A549 (cell line): ENCODE results near the gene PHACTR4. TPM values are rescaled to one million over a fixed set of nuclear protein-coding genes. Genes with fewer than 3 reads are reported as not detected.

ENCODE experiments used
- ATAC-seq, 2 experiments: fragments of 200-7000 bp in 1 of 2; fragments of >200 bp in 1 of 2; cut with Nextera tagmentation in 1 of 2; cut with Tn5 transposase in 1 of 2; 3 replicates each; pipeline versions ENCODE4 v1.8.0 to v1.9.1; 2018 to 2020; ENCODE audit warnings: mild to moderate bottlenecking in 1 of 2, moderate library complexity in 1 of 2
- CTCF ChIA-PET: fragments of 300-600 bp; sonication (Branson Sonifier 250); formaldehyde crosslinking; extraction: SDS; loops from one replicate; lab custom pipeline; 2021; ENCODE audit warnings: antibody characterized with exemption, inconsistent platforms; lab: Yijun Ruan, JAX
- POLR2A ChIA-PET: fragments of 350-600 bp; formaldehyde crosslinking; extraction: SDS; loops from one replicate; lab custom pipeline; 2021; ENCODE audit warnings: antibody characterized with exemption, inconsistent platforms; lab: Yijun Ruan, JAX
- DNase-seq, 2 experiments: peaks; one replicate each; pipeline versions ENCODE4 v3.0.0 to v3.0.0-alpha.2; 2011 to 2016; ENCODE audit warnings: low read depth in 1 of 2, low spot score in 1 of 2
- FAIRE-seq: peaks from 2 replicates; lab custom pipeline; 2011; peaks lifted over from hg19 to GRCh38; lab: Jason Lieb, UNC
- H3K27ac ChIP-seq, 2 experiments: fragments of >200 bp; sonication (Bioruptor Twin); formaldehyde crosslinking; 3 replicates each; pipeline ENCODE4 v1.5.1; 2016 to 2017
- H3K4me1 ChIP-seq: fragments of >200 bp; sonication (Bioruptor Twin); formaldehyde crosslinking; 3 replicates; pipeline ENCODE4 v1.6.1; 2016
- H3K4me2 ChIP-seq: fragments of >200 bp; sonication (Bioruptor Twin); formaldehyde crosslinking; 3 replicates; pipeline ENCODE4 v1.6.1; 2016
- H3K4me3 ChIP-seq: fragments of >200 bp; sonication (Bioruptor Twin); formaldehyde crosslinking; 3 replicates; pipeline ENCODE4 v1.5.1; 2016
- H3K9me3 ChIP-seq: fragments of >200 bp; sonication (Bioruptor Twin); formaldehyde crosslinking; 3 replicates; pipeline ENCODE4 v1.6.1; 2016
- BHLHE40 ChIP-seq: IDR thresholded peaks from 2 replicates; pipeline ENCODE4 v1.6.1; 2012; ENCODE audit warnings: low read depth, low read length, inconsistent platforms
- CEBPB ChIP-seq, 2 experiments: fragments of >200 bp in 1 of 2; sonication (Bioruptor Twin) in 1 of 2; formaldehyde crosslinking in 1 of 2; IDR thresholded peaks; 2 replicates each; pipeline ENCODE4 v1.6.1; 2012 to 2016
- CHD4 ChIP-seq: fragments of 200-600 bp; sonication (generic); IDR thresholded peaks from 2 replicates; pipeline ENCODE4 v1.6.1; 2016; ENCODE audit warnings: antibody characterized with exemption, mild to moderate bottlenecking, borderline replicate concordance
- E2F6 ChIP-seq: IDR thresholded peaks from 2 replicates; pipeline ENCODE4 v1.6.1; 2012; ENCODE audit warnings: low read depth, borderline replicate concordance
- ELK1 ChIP-seq: fragments of 150-350 bp; IDR thresholded peaks from 2 replicates; pipeline ENCODE4 v1.6.1; 2014; ENCODE audit warnings: low read depth, mild to moderate bottlenecking, low read length
- EP300 ChIP-seq, 2 experiments: fragments of >200 bp; sonication (Bioruptor Twin); formaldehyde crosslinking; IDR thresholded peaks; 2 replicates in 1 of 2; 3 replicates in 1 of 2; pipeline ENCODE4 v1.6.1; 2016 to 2017
- FOSB ChIP-seq: fragments of 250-450 bp; sonication (Bioruptor Pico); IDR thresholded peaks from 2 replicates; pipeline ENCODE4 v1.5.0; 2020; ENCODE audit warnings: mild to moderate bottlenecking, moderate library complexity
- HEYL ChIP-seq: fragments of 250-450 bp; sonication (Bioruptor Pico); IDR thresholded peaks from 2 replicates; pipeline ENCODE4 v1.8.0; 2021; ENCODE audit warnings: mild to moderate bottlenecking, moderate library complexity
- HOXA7 ChIP-seq: fragments of 250-450 bp; sonication (Bioruptor Pico); IDR thresholded peaks from 2 replicates; pipeline ENCODE4 v1.5.0; 2020; ENCODE audit warnings: mild to moderate bottlenecking, moderate library complexity
- JUN ChIP-seq, 2 experiments: fragments of >200 bp; sonication (Bioruptor Twin); formaldehyde crosslinking; IDR thresholded peaks; 2 replicates in 1 of 2; 3 replicates in 1 of 2; pipeline ENCODE4 v1.6.1; 2016 to 2017
- MAX ChIP-seq: IDR thresholded peaks from 2 replicates; pipeline ENCODE4 v1.6.1; 2012
- MYC ChIP-seq: IDR thresholded peaks from 2 replicates; pipeline ENCODE4 v1.6.1; 2012; ENCODE audit warnings: mild to moderate bottlenecking, inconsistent platforms, low read length, improper control_type of control experiment, borderline replicate concordance
- NFE2L2 ChIP-seq: fragments of 150-350 bp; conservative IDR thresholded peaks from 2 replicates; pipeline ENCODE4 v1.6.1; 2014; ENCODE audit warnings: low read length
- NPAS2 ChIP-seq: fragments of 250-450 bp; sonication (Bioruptor Pico); IDR thresholded peaks from 2 replicates; pipeline ENCODE4 v1.8.0; 2022; ENCODE audit warnings: mild to moderate bottlenecking, moderate library complexity, borderline replicate concordance
- NR3C1 ChIP-seq: fragments of >200 bp; sonication (Bioruptor Twin); formaldehyde crosslinking; IDR thresholded peaks from 3 replicates; pipeline ENCODE4 v1.6.1; 2017
- PBX3 ChIP-seq: IDR thresholded peaks from 2 replicates; pipeline ENCODE4 v1.6.1; 2012
- PHF8 ChIP-seq: fragments of 200-600 bp; sonication (generic); IDR thresholded peaks from 2 replicates; pipeline ENCODE4 v1.6.1; 2016; ENCODE audit warnings: low read depth, mild to moderate bottlenecking, antibody characterized with exemption, moderate library complexity, borderline replicate concordance
- POLR2AphosphoS2 ChIP-seq: conservative IDR thresholded peaks from 2 replicates; pipeline ENCODE4 v1.6.1; 2012; ENCODE audit warnings: low read length, improper control_type of control experiment, inconsistent platforms
- RAD21 ChIP-seq, 2 experiments: fragments of >200 bp in 1 of 2; sonication (Bioruptor Twin) in 1 of 2; formaldehyde crosslinking in 1 of 2; IDR thresholded peaks in 1 of 2; conservative IDR thresholded peaks in 1 of 2; 2 replicates in 1 of 2; 3 replicates in 1 of 2; pipeline ENCODE4 v1.6.1; 2012 to 2018; ENCODE audit warnings: inconsistent platforms in 1 of 2
- RARB ChIP-seq: fragments of 250-450 bp; sonication (Bioruptor Pico); IDR thresholded peaks from 2 replicates; pipeline ENCODE4 v1.8.0; 2021; ENCODE audit warnings: mild to moderate bottlenecking, moderate library complexity
- REST ChIP-seq: fragments of 200-600 bp; sonication (generic); IDR thresholded peaks from 2 replicates; pipeline ENCODE4 v1.6.1; 2016; ENCODE audit warnings: antibody characterized with exemption, mild to moderate bottlenecking, moderate library complexity
- RNF2 ChIP-seq: fragments of 200-600 bp; sonication (generic); IDR thresholded peaks from 2 replicates; pipeline ENCODE4 v1.6.1; 2016; ENCODE audit warnings: low read depth, mild to moderate bottlenecking, antibody characterized with exemption, moderate library complexity, borderline replicate concordance
- SMC3 ChIP-seq: fragments of >200 bp; sonication (Bioruptor Twin); formaldehyde crosslinking; IDR thresholded peaks from 3 replicates; pipeline ENCODE4 v1.6.1; 2018; ENCODE audit warnings: inconsistent platforms
- TP53 ChIP-seq: fragments of 250-450 bp; sonication (Bioruptor Pico); IDR thresholded peaks from 2 replicates; pipeline ENCODE4 v1.5.0; 2021; ENCODE audit warnings: mild to moderate bottlenecking, moderate library complexity
- ZC3H11A ChIP-seq: fragments of 450-650 bp; IDR thresholded peaks from 2 replicates; pipeline ENCODE4 v1.6.1; 2014; ENCODE audit warnings: antibody characterized with exemption, mild to moderate bottlenecking
- ZFP36 ChIP-seq: fragments of 450-650 bp; IDR thresholded peaks from 2 replicates; pipeline ENCODE4 v1.6.1; 2014; ENCODE audit warnings: borderline replicate concordance; ENCODE audit not compliant: partially characterized antibody
- ZNF302 ChIP-seq: fragments of 250-450 bp; sonication (Bioruptor Pico); IDR thresholded peaks from 2 replicates; pipeline ENCODE4 v1.9.0; 2021; ENCODE audit warnings: inconsistent platforms, mild to moderate bottlenecking, moderate library complexity
- WGBS: methylation state at CpG from one replicate; pipeline ENCODE4 v1.1.6; 2017; ENCODE audit errors: missing lambda C conversion rate; 5-methylcytosine and 5-hydroxymethylcytosine counted together
- polyA plus RNA-seq, 4 experiments: library from polyadenylated mRNA; depleted of rRNA in 3 of 4; stranded (reverse); fragments of >200 nt; fragmentation: RNase III in 1 of 4; extraction: RNeasy Plus Mini Kit Qiagen cat#74134 plus additional on column Dnase treatment in 1 of 4; gene quantifications; 2 replicates in 3 of 4; 3 replicates in 1 of 4; pipeline ENCODE4 v1.2.3, GENCODE V29; 2011 to 2017
- TF ChIP-seq, protein P1 (sequence below): fragments of 250-450 bp; sonication (Bioruptor Pico); IDR thresholded peaks from 2 replicates; pipeline ENCODE4 v1.5.0; 2021; ENCODE audit warnings: mild to moderate bottlenecking, moderate library complexity, borderline replicate concordance

Gene PHACTR4
- polyA plus RNA-seq, 2 of the 4 experiments (the other 2 are of a cell fraction): 17.4 to 25.0 TPM

DNA sequence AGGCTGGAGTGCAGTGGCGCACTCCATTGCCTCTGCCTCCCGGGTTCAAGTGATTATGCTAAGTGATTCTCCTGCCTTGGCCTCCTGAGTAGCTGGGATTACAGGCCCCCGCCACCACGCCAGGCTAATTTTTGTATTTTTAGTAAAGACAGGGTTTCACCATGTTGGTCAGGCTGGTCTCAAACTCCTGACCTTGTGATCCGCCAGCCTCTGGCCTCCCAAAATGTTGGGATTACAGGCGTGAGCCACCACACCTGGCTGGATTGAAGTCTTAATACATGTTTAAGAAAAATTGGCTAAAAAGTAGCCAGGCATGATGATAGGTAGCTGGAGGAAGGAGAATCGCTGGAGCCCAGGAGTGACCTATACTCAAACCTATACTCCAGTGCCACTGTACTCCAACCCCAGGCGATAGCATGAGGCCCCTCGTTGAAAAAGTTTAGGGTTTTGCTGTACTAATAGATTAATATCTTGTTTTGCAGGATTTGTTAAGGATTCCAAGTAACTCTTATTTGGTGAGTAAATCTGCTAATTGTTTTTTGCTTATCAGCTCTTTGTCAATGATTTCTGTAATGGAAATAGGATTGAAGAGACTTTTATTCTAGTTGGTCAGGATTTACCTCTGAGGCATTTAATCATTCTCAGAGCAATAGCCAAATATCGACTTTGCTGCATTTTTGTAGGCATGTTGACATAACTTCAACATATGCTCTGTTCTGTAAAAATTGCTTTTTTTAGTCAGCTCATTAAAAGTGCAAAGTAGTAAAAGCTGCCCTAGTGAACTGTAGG is 138.3 kb downstream of the PHACTR4 start:
- 3% methylated on average over 10 of the region's 10 CpGs for WGBS
- POLR2A ChIA-PET: interaction anchor here (0.6 to 0.7 kb wide), 3 partner anchors 82 to 119 kb away, joined by 3 to 9 read pairs (median 5); no protein-coding TSS in a partner anchor
- Histone ChIP-seq H3K27ac (peak overlapping the region; percentile 94 to 99), H3K9me3 (no peaks in the 10 kb centered on the region), H3K4me3 (peak overlapping the region; percentile 99), H3K4me1 (peaks cover 37% of the 10 kb centered on the region), H3K4me2 (peak overlapping the region; percentile 97)
- DNase-seq: no peak
- no peak for ATAC-seq
- FAIRE-seq: no peak
- TF ChIP-seq HEYL (CRISPR knock-in tag) (no peak), BHLHE40 (no peak), CEBPB (IDR thresholded peaks at IDR 0.05) (no peak), TP53 (no peak), MYC (no peak), ZFP36 (no peak), CHD4 (no peak), RNF2 (no peak), ZNF302 (CRISPR knock-in tag) (no peak), HOXA7 (no peak), E2F6 (no peak), FOSB (CRISPR knock-in tag) (no peak), RAD21 (conservative IDR thresholded peaks at IDR 0.05 in 1 of 2, IDR thresholded peaks at IDR 0.05 in 1 of 2) (no peak), NR3C1 (no peak), SMC3 (no peak), NFE2L2 (no peak), POLR2AphosphoS2 (no peak), NPAS2 (CRISPR knock-in tag) (no peak)
- CTCF ChIA-PET: interaction anchor here (1.3 kb wide), 1 partner anchor 259 kb away, joined by 4 read pairs; no protein-coding TSS in a partner anchor

GRCh38 chr1:28508435-28508754 is 138.9 kb downstream of the PHACTR4 start:
- no peak for DNase-seq
- FAIRE-seq: no peak
- Histone ChIP-seq H3K27ac (peak overlapping the region; percentile 94 to 99), H3K4me1 (peaks cover 43% of the 10 kb centered on the region), H3K4me2 (peak overlapping the region; percentile 97), H3K9me3 (no peaks in the 10 kb centered on the region), H3K4me3 (peak overlapping the region; percentile 99)
- 14% methylated on average over 5 of the region's 5 CpGs for WGBS
- ATAC-seq: no peak
- CTCF ChIA-PET: interaction anchor here (1.3 kb wide), 1 partner anchor 260 kb away, joined by 4 read pairs; no protein-coding TSS in a partner anchor
- POLR2A ChIA-PET: interaction anchor here (0.8 kb wide), 1 partner anchor 260 kb away, joined by 3 read pairs; no protein-coding TSS in a partner anchor
- TF ChIP-seq ZNF302 (CRISPR knock-in tag) (no peak), PHF8 (no peak), ELK1 (no peak), ZC3H11A (no peak), EP300 (IDR thresholded peaks at IDR 0.05) (no peak), HOXA7 (peak; percentile 91), PBX3 (no peak), RARB (CRISPR knock-in tag) (peak; percentile 74), TP53 (peak; percentile 94), MAX (peak; percentile 54), ZFP36 (no peak), REST (no peak), JUN (IDR thresholded peaks at IDR 0.05) (no peak)
- TF ChIP-seq, protein P1, sequence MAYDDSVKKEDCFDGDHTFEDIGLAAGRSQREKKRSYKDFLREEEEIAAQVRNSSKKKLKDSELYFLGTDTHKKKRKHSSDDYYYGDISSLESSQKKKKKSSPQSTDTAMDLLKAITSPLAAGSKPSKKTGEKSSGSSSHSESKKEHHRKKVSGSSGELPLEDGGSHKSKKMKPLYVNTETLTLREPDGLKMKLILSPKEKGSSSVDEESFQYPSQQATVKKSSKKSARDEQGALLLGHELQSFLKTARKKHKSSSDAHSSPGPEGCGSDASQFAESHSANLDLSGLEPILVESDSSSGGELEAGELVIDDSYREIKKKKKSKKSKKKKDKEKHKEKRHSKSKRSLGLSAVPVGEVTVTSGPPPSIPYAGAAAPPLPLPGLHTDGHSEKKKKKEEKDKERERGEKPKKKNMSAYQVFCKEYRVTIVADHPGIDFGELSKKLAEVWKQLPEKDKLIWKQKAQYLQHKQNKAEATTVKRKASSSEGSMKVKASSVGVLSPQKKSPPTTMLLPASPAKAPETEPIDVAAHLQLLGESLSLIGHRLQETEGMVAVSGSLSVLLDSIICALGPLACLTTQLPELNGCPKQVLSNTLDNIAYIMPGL (CRISPR knock-in tag): peak; percentile 86; the same call in 1 of the 2 replicates
